IMR-90 (cell line): Measurements from ENCODE around the gene ASTN2. TPM values are rescaled to one million over a fixed set of nuclear protein-coding genes. Genes with fewer than 3 reads are reported as not detected.

Experiments used
- ATAC-seq: fragments of 200-7000 bp; cut with Tn5 transposase; 2 replicates; pipeline ENCODE4 v1.9.1; 2020; ENCODE audit warnings: low read depth, mild to moderate bottlenecking, moderate library complexity
- BruUV-seq: library from RNA; stranded (reverse); fragments of 400-500 nt; replicated peaks from 2 replicates; lab custom pipeline; 2021; lab: Mats Ljungman, UMichigan
- CTCF ChIA-PET: fragments of 300-600 bp; formaldehyde crosslinking; extraction: SDS; loops from one replicate; lab custom pipeline; 2021; ENCODE audit warnings: antibody characterized with exemption; lab: Yijun Ruan, JAX
- POLR2A ChIA-PET: fragments of 300-600 bp; sonication (Branson Sonifier 250); formaldehyde crosslinking; loops from one replicate; lab custom pipeline; 2022; ENCODE audit warnings: antibody characterized with exemption; ENCODE audit not compliant: unreplicated experiment; lab: Charles Lee
- DNase-seq: peaks from one replicate; pipeline ENCODE4 v3.0.0; 2013
- H2AFZ ChIP-seq: replicated peaks from 2 replicates; pipeline ENCODE3; 2013; ENCODE audit warnings: low read length, mild to moderate bottlenecking; ENCODE audit not compliant: poor library complexity
- H2AK5ac ChIP-seq: 2 replicates; pipeline ENCODE4 v1.6.1; 2013; ENCODE audit warnings: low read depth, low read length, inconsistent platforms
- H2AK9ac ChIP-seq: replicated peaks from 2 replicates; pipeline ENCODE3; 2013; ENCODE audit warnings: mild to moderate bottlenecking, low read depth, low read length, moderate library complexity; ENCODE audit not compliant: poor library complexity
- H2BK120ac ChIP-seq: 2 replicates; pipeline ENCODE4 v1.6.1; 2013; ENCODE audit warnings: low read depth, low read length, inconsistent platforms
- H2BK15ac ChIP-seq: 3 replicates; pipeline ENCODE4 v1.6.1; 2013; ENCODE audit warnings: low read depth, low read length, inconsistent platforms
- H2BK20ac ChIP-seq: 2 replicates; pipeline ENCODE4 v1.6.1; 2013; ENCODE audit warnings: low read depth, mild to moderate bottlenecking, inconsistent platforms, low read length, moderate library complexity
- H2BK5ac ChIP-seq: 2 replicates; pipeline ENCODE4 v1.6.1; 2013; ENCODE audit warnings: mild to moderate bottlenecking, low read depth, low read length, inconsistent platforms; ENCODE audit not compliant: poor library complexity, severe bottlenecking
- H3K14ac ChIP-seq: replicated peaks from 2 replicates; pipeline ENCODE4 v1.6.1; 2013; ENCODE audit warnings: low read depth, low read length, inconsistent platforms
- H3K18ac ChIP-seq: 2 replicates; pipeline ENCODE4 v1.6.1; 2013; ENCODE audit warnings: low read depth, low read length, control low read depth
- H3K23ac ChIP-seq: 2 replicates; pipeline ENCODE4 v1.6.1; 2013; ENCODE audit warnings: low read depth, low read length, inconsistent platforms
- H3K27ac ChIP-seq: 2 replicates; pipeline ENCODE4 v1.5.1; 2013; ENCODE audit warnings: mild to moderate bottlenecking, control low read depth, low read length; ENCODE audit not compliant: insufficient read depth
- H3K27me3 ChIP-seq: 2 replicates; pipeline ENCODE4 v1.6.1; 2013; ENCODE audit warnings: low read length; ENCODE audit not compliant: control insufficient read depth, insufficient read depth
- H3K36me3 ChIP-seq: 2 replicates; pipeline ENCODE4 v1.6.1; 2013; ENCODE audit warnings: low read length, mixed read lengths; ENCODE audit not compliant: control insufficient read depth, insufficient read depth
- H3K4ac ChIP-seq: 2 replicates; pipeline ENCODE4 v1.6.1; 2013; ENCODE audit warnings: low read depth, low read length, inconsistent platforms
- H3K4me1 ChIP-seq: 2 replicates; pipeline ENCODE4 v1.6.1; 2013; ENCODE audit warnings: low read length, mixed read lengths; ENCODE audit not compliant: control insufficient read depth, insufficient read depth
- H3K4me2 ChIP-seq: 2 replicates; pipeline ENCODE4 v1.6.1; 2013; ENCODE audit warnings: low read depth, mild to moderate bottlenecking, control low read depth, low read length, moderate library complexity
- H3K4me3 ChIP-seq: 2 replicates; pipeline ENCODE4 v1.5.1; 2013; ENCODE audit warnings: low read depth, mild to moderate bottlenecking, control low read depth, low read length, moderate library complexity; ENCODE audit not compliant: insufficient read depth
- H3K56ac ChIP-seq: 2 replicates; pipeline ENCODE4 v1.6.1; 2013; ENCODE audit warnings: low read length, inconsistent platforms; ENCODE audit not compliant: insufficient read depth; ENCODE audit errors: extremely low read depth
- H3K79me1 ChIP-seq, 2 experiments: 2 replicates each; pipeline ENCODE4 v1.6.1; 2013; ENCODE audit warnings: low read length in 2 of 2, inconsistent platforms in 1 of 2, low read depth in 1 of 2
- H3K9ac ChIP-seq: 2 replicates; pipeline ENCODE4 v1.6.1; 2013; ENCODE audit warnings: low read depth, low read length, control low read depth
- H3K9me1 ChIP-seq: 2 replicates; pipeline ENCODE4 v1.6.1; 2013; ENCODE audit warnings: low read length, inconsistent platforms; ENCODE audit not compliant: insufficient read depth
- H3K9me3 ChIP-seq: 2 replicates; pipeline ENCODE4 v1.6.1; 2013; ENCODE audit warnings: low read length; ENCODE audit not compliant: control insufficient read depth, insufficient read depth
- H4K20me1 ChIP-seq: 2 replicates; pipeline ENCODE4 v1.6.1; 2013; ENCODE audit warnings: low read length, inconsistent platforms; ENCODE audit not compliant: insufficient read depth
- H4K5ac ChIP-seq: 2 replicates; pipeline ENCODE4 v1.6.1; 2013; ENCODE audit warnings: mild to moderate bottlenecking, low read depth, low read length, control low read depth
- H4K8ac ChIP-seq, 2 experiments: 2 replicates each; pipeline ENCODE4 v1.6.1; 2013; ENCODE audit warnings: low read depth in 2 of 2, low read length in 2 of 2, control low read depth in 1 of 2, inconsistent platforms in 1 of 2
- H4K91ac ChIP-seq: 2 replicates; pipeline ENCODE4 v1.6.1; 2013; ENCODE audit warnings: low read depth, low read length, inconsistent platforms; ENCODE audit not compliant: insufficient read depth
- BHLHE40 ChIP-seq: fragments of 150-350 bp; IDR thresholded peaks from 2 replicates; pipeline ENCODE4 v1.6.1; 2016; ENCODE audit warnings: mild to moderate bottlenecking, low read depth, low read length
- CHD1 ChIP-seq: IDR thresholded peaks from 2 replicates; pipeline ENCODE4 v1.6.1; 2012; ENCODE audit warnings: low read depth, low read length, improper control_type of control experiment
- MAFK ChIP-seq: IDR thresholded peaks from 2 replicates; pipeline ENCODE4 v1.6.1; 2012; ENCODE audit warnings: low read depth, low read length, improper control_type of control experiment
- WGBS, 2 experiments: methylation state at CpG; one replicate each; pipeline versions ENCODE4 v1.1.5 to v1.1.7; 2013; ENCODE audit warnings: missing lambda C conversion rate in 2 of 2; ENCODE audit not compliant: insufficient read length in 1 of 2; ENCODE audit errors: extremely low coverage in 2 of 2; 5-methylcytosine and 5-hydroxymethylcytosine counted together
- dilution Hi-C: fragments of 300-500 bp; cut with HindIII; formaldehyde crosslinking; loops from one replicate; pipeline ENCODE4 v1.14.3; 2018; ENCODE audit warnings: low sequenced_read_pairs; ENCODE audit not compliant: unreplicated experiment
- in situ Hi-C: fragments of 300-500 bp; cut with MboI; formaldehyde crosslinking; loops from 3 replicates; pipeline ENCODE4 v1.14.3; 2019; ENCODE audit warnings: low sequenced_read_pairs, inconsistent platforms, mixed read lengths
- intact Hi-C: fragments of 100-400 bp; cut with micrococcal nuclease; formaldehyde crosslinking; loops from 2 replicates; pipeline ENCODE4 v1.10.0; 2022
- polyA plus RNA-seq, 3 experiments: library from polyadenylated mRNA; depleted of rRNA; stranded (reverse); fragments of >200 nt; gene quantifications; 2 replicates each; pipeline ENCODE4 v1.2.3, GENCODE V29; 2012; ENCODE audit warnings: low replicate concordance in 1 of 3
- total RNA-seq: library from RNA; depleted of rRNA; stranded (reverse); fragments of >200 nt; gene quantifications from 2 replicates; pipeline ENCODE4 v1.2.3, GENCODE V29; 2012
- TF ChIP-seq, protein P1 (sequence below): fragments of 150-350 bp; IDR thresholded peaks from 2 replicates; pipeline ENCODE4 v1.6.1; 2017; ENCODE audit warnings: mild to moderate bottlenecking, antibody characterized with exemption, low read length, low read depth

ASTN2 gene
- total and polyA plus RNA-seq, 2 of the 4 experiments (the other 2 are of a cell fraction) = 3.8 to 6.8 TPM

DNA sequence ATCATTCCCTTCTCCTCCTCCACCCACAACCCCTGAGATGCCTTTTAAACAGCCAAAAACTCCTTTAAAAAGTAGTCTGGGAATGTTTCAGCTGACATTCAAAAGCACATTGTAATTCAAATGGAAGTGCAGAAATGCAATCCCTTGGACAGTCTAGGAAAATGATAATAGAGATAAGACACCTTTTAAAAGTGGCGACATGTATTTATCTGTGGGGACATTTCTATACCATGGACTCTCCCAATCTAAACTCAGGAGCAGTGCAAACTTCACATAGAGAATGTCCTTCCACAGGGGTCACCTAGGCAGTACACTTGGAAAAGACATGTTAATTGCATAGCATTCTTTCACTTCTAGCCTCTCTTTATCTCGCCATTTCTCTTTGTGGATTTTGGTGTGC, 694.7 kb downstream of the ASTN2 start:
- Histone ChIP-seq H3K9ac (no peak overlapping the region), H2BK20ac (no peak overlapping the region), H2AFZ (no peak overlapping the region), H3K4ac (no peak overlapping the region), H3K4me1 (no peaks in the 10 kb centered on the region), H4K91ac (no peak overlapping the region), H3K4me2 (no peak overlapping the region), H3K4me3 (no peak overlapping the region), H3K27ac (no peak overlapping the region), H3K14ac (no peak overlapping the region), H4K5ac (no peak overlapping the region), H3K27me3 (peaks cover 6% of the 10 kb centered on the region; the same call in 1 of the 2 replicates), H2BK15ac (no peak overlapping the region), H3K56ac (no peak overlapping the region), H3K9me1 (no peaks in the 10 kb centered on the region), H3K9me3 (no peaks in the 10 kb centered on the region), H2BK5ac (no peak overlapping the region), H2BK120ac (no peak overlapping the region), H4K8ac (no peak overlapping the region), H3K23ac (no peak overlapping the region), H3K18ac (no peak overlapping the region), H2AK9ac (no peak overlapping the region), H2AK5ac (no peak overlapping the region), H3K36me3 (no peaks in the 10 kb centered on the region), H4K20me1 (no peaks in the 10 kb centered on the region), H3K79me1 (no peaks in the 10 kb centered on the region)
- dilution Hi-C loops = no loop called here
- intact Hi-C loops = no loop called here
- no CpG with 5 or more reads among the region's 2 CpGs for WGBS, 2 experiments
- no peak for TF ChIP-seq CHD1
- TF ChIP-seq MAFK = no peak
- TF ChIP-seq, protein P1, sequence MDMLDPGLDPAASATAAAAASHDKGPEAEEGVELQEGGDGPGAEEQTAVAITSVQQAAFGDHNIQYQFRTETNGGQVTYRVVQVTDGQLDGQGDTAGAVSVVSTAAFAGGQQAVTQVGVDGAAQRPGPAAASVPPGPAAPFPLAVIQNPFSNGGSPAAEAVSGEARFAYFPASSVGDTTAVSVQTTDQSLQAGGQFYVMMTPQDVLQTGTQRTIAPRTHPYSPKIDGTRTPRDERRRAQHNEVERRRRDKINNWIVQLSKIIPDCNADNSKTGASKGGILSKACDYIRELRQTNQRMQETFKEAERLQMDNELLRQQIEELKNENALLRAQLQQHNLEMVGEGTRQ = no peak
- TF ChIP-seq BHLHE40 = no peak
- DNase-seq (no peak), ATAC-seq (no peak)
- POLR2A ChIA-PET = no interaction called here
- in situ Hi-C loops = no loop called here
- CTCF ChIA-PET = interaction anchor here (1.2 kb wide), 1 partner anchor 17 kb away, joined by 3 read pairs; no protein-coding TSS in a partner anchor
- no TSS peak for BruUV-seq
